Measurements from ENCODE around the gene RNU5D-1. TPM values are rescaled to one million over a fixed set of nuclear protein-coding genes. Genes with fewer than 3 reads are reported as not detected.

Gene RNU5D-1
- total and polyA plus RNA-seq, 2 of the 13 experiments (the other 11 are each of a cell fraction or from before 2014, with no cell fraction given): 165 TPM; not detected in 1

DNA sequence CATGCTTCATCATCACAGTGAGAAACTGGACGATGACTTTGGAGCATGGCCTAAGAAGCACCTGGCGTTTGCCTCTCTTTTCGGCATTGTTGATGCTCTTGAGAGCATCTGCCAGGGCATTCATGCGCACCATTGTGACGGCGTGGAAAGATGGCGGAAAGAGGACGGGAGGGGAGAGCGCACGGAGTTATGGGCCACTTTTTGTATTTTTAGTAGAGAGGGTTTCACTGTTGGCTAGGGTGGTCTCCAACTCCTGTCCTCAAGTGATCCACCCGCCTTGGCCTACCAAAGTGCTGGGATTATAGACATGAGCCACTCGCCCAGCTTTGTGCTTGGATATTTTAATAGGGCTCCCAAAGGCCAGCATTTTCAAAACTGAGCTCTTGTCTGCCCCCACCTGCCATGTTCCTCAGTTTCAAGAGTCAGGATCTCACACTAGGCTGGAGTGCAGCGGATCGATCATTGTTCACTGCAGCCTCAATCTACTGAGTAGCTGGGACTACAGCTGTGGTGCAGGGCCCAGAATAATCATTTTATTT is 49.7 kb upstream of the RNU5D-1 start (continued):
- TF ChIP-seq, protein P1, sequence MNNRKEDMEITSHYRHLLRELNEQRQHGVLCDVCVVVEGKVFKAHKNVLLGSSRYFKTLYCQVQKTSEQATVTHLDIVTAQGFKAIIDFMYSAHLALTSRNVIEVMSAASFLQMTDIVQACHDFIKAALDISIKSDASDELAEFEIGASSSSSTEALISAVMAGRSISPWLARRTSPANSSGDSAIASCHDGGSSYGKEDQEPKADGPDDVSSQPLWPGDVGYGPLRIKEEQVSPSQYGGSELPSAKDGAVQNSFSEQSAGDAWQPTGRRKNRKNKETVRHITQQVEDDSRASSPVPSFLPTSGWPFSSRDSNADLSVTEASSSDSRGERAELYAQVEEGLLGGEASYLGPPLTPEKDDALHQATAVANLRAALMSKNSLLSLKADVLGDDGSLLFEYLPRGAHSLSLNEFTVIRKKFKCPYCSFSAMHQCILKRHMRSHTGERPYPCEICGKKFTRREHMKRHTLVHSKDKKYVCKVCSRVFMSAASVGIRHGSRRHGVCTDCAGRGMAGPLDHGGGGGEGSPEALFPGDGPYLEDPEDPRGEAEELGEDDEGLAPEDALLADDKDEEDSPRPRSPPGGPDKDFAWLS (CRISPR knock-in tag; IDR thresholded peaks at IDR 0.05; ENCODE audit: borderline replicate concordance): no peak
- TF ChIP-seq ZNF296 (CRISPR knock-in tag; conservative IDR thresholded peaks at IDR 0.05) (no peak), MED1 (CRISPR knock-in tag; IDR thresholded peaks at IDR 0.05) (no peak), POLR2A (IDR thresholded peaks at IDR 0.05; ENCODE audit: insufficient read depth in 1 of 2, low read depth in 2 of 2, low read length in 2 of 2) (peak; percentile 26 to 56; a peak in 2 of 4 replicates), SNAPC2 (CRISPR knock-in tag; IDR thresholded peaks at IDR 0.05) (no peak), SP4 (CRISPR knock-in tag; IDR thresholded peaks at IDR 0.05) (no peak), ZFP36L1 (CRISPR knock-in tag; IDR thresholded peaks at IDR 0.05) (no peak), TARDBP (CRISPR knock-in tag; IDR thresholded peaks at IDR 0.05) (no peak), MED13 (CRISPR knock-in tag; IDR thresholded peaks at IDR 0.05) (no peak), RAD21 (CRISPR knock-in tag; IDR thresholded peaks at IDR 0.05) (no peak), ZNF432 (CRISPR knock-in tag; IDR thresholded peaks at IDR 0.05; ENCODE audit: borderline replicate concordance) (no peak), SIN3B (IDR thresholded peaks at IDR 0.05; ENCODE audit: low read length) (no peak), PAF1 (CRISPR knock-in tag; IDR thresholded peaks at IDR 0.05) (0 out of 2 replicates have a peak, but pooled peaks have one; percentile 46)
- TF ChIP-seq, protein P2, sequence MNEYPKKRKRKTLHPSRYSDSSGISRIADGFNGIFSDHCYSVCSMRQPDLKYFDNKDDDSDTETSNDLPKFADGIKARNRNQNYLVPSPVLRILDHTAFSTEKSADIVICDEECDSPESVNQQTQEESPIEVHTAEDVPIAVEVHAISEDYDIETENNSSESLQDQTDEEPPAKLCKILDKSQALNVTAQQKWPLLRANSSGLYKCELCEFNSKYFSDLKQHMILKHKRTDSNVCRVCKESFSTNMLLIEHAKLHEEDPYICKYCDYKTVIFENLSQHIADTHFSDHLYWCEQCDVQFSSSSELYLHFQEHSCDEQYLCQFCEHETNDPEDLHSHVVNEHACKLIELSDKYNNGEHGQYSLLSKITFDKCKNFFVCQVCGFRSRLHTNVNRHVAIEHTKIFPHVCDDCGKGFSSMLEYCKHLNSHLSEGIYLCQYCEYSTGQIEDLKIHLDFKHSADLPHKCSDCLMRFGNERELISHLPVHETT (CRISPR knock-in tag; conservative IDR thresholded peaks at IDR 0.05): no peak
- TF ChIP-seq, protein P3, sequence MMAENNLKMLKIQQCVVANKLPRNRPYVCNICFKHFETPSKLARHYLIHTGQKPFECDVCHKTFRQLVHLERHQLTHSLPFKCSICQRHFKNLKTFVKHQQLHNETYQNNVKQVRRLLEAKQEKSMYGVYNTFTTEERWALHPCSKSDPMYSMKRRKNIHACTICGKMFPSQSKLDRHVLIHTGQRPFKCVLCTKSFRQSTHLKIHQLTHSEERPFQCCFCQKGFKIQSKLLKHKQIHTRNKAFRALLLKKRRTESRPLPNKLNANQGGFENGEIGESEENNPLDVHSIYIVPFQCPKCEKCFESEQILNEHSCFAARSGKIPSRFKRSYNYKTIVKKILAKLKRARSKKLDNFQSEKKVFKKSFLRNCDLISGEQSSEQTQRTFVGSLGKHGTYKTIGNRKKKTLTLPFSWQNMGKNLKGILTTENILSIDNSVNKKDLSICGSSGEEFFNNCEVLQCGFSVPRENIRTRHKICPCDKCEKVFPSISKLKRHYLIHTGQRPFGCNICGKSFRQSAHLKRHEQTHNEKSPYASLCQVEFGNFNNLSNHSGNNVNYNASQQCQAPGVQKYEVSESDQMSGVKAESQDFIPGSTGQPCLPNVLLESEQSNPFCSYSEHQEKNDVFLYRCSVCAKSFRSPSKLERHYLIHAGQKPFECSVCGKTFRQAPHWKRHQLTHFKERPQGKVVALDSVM (CRISPR knock-in tag; IDR thresholded peaks at IDR 0.05): no peak
- TF ChIP-seq, protein P4, sequence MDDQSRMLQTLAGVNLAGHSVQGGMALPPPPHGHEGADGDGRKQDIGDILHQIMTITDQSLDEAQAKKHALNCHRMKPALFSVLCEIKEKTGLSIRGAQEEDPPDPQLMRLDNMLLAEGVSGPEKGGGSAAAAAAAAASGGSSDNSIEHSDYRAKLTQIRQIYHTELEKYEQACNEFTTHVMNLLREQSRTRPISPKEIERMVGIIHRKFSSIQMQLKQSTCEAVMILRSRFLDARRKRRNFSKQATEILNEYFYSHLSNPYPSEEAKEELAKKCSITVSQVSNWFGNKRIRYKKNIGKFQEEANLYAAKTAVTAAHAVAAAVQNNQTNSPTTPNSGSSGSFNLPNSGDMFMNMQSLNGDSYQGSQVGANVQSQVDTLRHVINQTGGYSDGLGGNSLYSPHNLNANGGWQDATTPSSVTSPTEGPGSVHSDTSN (CRISPR knock-in tag; IDR thresholded peaks at IDR 0.05; ENCODE audit: borderline replicate concordance): no peak
- TF ChIP-seq, protein P5, sequence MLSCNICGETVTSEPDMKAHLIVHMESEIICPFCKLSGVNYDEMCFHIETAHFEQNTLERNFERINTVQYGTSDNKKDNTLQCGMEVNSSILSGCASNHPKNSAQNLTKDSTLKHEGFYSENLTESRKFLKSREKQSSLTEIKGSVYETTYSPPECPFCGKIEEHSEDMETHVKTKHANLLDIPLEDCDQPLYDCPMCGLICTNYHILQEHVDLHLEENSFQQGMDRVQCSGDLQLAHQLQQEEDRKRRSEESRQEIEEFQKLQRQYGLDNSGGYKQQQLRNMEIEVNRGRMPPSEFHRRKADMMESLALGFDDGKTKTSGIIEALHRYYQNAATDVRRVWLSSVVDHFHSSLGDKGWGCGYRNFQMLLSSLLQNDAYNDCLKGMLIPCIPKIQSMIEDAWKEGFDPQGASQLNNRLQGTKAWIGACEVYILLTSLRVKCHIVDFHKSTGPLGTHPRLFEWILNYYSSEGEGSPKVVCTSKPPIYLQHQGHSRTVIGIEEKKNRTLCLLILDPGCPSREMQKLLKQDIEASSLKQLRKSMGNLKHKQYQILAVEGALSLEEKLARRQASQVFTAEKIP (CRISPR knock-in tag; IDR thresholded peaks at IDR 0.05; ENCODE audit: borderline replicate concordance): no peak

All from HepG2 (cell line).